GM04504 (cell line): ENCODE results near the gene SINHCAF.
"Not testable (repeated sequence)": the region's sequence is repeated elsewhere in the genome, so short reads cannot be mapped to it uniquely, and the experiment has no call there.

ENCODE experiments used
- DNase-seq: peaks from one replicate; pipeline ENCODE4 v3.0.0-alpha.2; 2012; ENCODE audit warnings: low read depth

Gene SINHCAF

DNA sequence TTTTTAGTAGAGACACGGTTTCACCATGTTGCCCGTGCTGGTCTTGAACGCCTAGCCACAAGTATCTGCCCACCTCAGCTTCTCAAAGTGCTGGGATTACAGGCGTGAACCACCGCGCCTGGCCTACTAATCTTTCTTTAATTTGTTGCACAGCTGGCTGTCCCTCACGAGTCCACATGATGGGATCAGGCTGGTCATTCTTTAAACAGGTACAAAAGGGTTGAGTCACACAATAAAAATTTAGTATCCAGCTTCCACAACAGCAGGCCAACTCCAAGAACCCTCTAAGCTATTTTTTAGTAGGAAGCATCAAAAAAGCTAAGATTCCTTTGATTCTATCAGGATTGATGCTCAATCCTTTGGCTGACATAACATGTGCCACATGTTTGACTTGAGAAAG lies 17.8 kb downstream of the SINHCAF start:
- no peak for DNase-seq

- no peak for DNase-seq
Observed at GRCh38 chr12:31306866-31307265, 19.1 kb downstream of the SINHCAF start.

GRCh38 chr12:31303466-31303865 lies 22.5 kb downstream of the SINHCAF start:
- no peak for DNase-seq

DNA sequence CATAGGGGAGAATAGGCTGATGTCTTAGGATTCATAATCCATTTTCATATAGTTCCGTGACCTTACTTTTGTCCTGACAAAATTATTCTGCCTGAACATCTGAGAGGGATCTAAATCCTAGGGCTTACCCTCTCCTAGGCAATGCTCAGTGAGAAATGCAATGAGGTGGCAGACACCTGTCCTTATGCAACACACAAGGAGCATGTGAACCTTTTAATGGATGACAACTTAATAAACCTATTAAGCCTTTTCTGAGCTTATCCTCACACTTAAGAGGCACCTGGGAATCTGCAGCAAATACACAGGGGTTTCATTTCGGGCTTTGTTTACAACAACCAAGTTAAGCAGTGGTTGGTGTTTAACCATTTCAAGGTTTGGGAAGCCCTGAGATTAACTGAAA lies 24.6 kb downstream of the SINHCAF start:
- DNase-seq: no peak

GRCh38 chr12:31300783-31301182 lies 25.2 kb downstream of the SINHCAF start:
- no peak for DNase-seq

DNA sequence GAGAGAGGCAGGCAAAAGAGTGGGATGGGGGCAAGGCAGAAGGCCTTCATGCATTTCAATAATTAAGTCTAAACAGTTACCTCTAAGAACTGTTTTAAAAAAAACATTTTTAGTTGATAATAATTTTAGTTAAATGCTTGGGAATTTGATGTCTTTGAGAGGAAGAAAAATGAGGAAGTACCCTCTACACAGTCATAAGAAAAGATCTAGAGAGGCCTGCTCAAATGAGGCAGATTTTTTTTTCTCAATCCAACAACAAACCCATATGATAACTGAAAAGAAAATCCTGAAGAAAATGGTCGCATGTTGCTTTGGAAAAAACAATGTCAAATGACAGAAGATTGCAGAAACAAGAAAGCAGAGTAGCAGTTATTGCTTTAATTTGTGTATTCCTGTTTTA lies 25.6 kb downstream of the SINHCAF start:
- no peak for DNase-seq

DNA sequence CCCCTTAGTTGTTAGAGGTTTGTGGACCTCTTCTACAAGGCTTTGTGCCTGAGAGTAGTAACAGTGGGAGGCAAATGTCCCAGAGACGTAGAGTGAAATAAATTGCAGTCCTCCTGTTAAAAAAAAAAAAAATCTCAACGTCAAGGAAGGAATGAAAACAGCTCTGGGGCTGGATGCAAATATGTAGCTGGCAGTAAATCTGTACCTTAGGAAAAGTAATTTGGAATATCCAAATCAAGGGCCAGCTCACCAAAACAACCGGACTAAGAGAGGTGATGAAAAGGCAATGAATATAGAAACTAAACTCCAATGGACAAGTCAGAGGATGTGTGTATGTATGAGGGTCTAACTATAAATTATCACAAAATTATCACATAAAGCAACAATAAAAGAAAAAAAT lies 27.0 kb downstream of the SINHCAF start:
- DNase-seq: no peak

- DNase-seq: no peak
Observed at GRCh38 chr12:31298515-31298910, 27.4 kb downstream of the SINHCAF start.

DNA sequence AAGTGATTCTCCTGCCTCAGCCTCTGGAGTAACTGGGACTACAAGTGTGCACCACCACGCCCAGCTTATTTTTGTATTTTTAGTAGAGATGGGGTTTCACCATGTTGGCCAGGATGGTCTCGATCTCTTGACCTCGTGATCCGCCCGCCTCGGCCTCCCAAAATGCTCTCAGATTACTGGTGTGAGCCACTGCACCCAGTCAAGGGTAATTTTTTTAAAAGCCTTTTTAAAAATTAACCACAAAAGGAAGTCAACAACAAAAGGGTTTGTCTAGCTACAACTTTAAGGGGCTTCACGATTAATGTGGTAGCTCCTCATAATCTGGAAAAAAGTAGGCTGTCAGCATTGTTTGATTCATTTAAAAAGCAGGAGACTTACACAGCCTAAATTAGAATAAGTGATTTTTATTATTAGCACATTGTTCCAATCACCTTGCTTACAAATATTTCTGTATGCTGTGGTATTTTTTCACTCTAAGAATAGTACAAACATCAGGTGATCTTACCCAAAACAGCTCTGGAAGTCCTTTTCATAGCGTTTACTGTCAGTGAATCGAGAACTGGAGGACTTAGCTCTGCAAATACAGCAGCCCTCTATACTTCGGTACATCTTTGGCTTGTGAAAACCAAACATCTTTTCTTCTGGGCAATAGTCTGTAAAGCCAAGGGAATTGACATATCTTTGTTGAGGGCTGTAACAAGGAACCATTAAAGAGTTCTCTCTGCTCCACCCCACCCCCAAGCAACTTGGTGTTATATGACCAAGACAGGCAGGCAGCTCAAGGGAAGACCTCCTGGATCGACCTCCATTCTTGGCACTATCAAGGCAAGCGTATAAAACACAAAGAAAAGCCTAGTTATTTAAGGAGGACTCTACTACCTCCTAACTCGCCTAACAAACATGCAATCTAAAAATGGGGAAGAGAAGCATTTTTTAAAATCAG lies 28.1 kb downstream of the SINHCAF start:
- DNase-seq: no peak

GRCh38 chr12:31289441-31289840 lies 36.5 kb downstream of the SINHCAF start:
- no peak for DNase-seq

- DNase-seq: no peak
Observed at GRCh38 chr12:31288381-31288780, 37.6 kb downstream of the SINHCAF start.

DNA sequence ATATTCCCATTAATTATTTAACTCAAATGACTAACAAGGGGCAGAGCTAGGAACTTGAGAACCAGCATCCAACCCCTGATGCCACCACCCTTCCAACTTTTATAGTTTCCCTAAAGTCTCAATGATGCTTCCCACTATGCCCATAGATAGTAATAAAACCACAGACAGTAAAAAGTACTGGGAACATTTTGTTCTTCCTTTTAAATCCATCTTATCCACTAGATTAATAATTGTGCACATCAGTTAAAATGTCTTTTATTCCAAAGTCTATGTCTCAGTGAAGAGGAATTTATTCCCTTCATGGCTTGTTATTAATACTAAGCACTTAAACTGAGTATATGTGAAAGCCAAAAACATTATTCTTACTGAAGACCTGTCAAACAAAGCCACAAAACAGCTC lies 45.8 kb downstream of the SINHCAF start:
- DNase-seq: no peak

- no peak for DNase-seq
Observed at GRCh38 chr12:31279390-31279924, 46.5 kb downstream of the SINHCAF start.

DNA sequence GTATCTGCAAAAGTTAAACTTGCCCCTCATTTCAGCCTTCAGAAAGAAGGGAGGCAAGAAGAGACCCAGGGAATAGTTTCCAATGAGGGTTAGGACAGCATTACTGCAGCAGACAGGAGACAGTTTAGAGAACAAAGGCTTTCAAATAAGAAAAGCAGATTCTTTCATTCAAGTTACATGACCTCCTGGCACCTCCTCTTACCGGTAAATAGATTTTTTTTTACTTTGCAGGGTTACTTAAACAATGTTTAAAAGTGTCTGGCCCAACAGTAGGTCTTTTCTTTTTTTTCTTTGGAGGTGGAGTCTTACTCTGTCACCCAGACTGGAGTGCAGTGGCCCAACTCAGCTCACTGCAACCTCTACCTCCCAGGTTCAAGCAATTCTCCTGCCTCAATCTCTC lies 47.1 kb downstream of the SINHCAF start:
- no peak for DNase-seq

DNA sequence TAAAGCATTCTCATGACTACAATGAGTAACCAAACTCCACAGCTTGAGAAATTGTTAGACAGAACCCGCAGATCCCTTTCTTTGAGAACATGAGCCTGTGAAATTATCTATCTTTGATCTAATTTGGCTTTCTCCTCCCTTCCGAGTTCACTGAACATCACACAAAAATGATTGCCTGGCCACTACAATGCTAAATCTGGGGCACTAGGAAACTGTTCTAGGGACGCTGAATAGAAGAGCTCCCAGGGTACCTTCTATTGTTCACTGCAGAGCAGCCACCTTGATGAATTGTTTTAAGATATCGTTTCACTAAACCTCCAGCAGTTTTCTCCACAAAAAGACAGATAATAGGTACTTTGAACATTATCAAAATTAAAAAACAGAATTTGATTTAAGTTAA lies 47.5 kb downstream of the SINHCAF start:
- no peak for DNase-seq

- no peak for DNase-seq
Observed at GRCh38 chr12:31277081-31277480, 48.9 kb downstream of the SINHCAF start.

DNA sequence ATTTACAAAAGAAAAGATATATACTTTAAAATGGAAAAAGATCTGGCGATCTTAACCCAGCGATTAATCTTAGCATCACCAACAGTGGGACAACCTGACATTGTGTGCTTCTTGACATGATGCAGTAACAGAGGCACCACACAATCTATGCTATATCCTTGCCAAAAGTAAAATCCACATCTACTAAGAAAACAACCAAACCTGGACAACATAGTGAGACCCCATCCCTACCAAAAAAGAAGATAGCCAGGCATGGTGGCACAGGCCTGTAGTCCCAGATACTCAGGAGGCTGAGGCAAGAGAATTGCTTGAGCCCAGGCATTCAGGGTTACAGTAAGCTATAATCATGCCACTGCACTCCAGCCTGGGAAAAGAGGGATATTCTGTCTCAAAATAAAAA lies 50.5 kb downstream of the SINHCAF start:
- no peak for DNase-seq

DNA sequence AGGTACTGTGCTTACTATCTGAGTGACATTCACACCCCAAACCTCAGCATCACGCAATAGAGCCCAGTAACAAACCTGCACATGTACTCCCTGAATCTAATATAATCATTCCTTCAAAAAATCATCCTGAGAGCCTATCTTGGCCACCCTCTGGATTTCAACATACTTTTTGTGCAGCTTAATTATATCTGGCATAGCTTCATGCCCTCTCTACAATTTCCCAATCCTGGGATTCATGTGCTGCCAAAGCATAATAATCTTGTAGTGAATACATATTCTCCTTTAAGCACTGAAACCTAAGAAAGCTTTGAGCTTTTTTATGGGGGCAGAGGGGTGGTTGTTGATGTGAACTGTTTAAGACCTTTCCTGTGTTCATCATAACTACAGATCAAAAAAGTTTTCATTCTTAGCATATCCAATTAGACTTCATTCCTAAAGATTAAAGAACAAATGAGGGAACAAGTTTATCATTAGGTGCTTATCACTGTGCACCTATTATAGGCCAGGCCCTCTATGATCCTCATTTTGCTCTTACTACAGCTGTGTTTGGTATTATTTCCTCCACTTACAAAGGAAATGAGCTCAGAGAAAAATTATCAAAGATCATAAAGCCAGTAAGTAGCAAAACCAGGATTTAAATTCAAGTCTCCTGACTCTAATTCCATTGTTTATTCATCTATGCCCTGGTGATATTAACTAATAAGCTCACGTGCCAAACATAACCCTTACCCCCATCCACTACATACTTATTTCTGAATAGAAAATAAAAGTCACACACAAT lies 51.2 kb downstream of the SINHCAF start:
- no peak for DNase-seq

DNA sequence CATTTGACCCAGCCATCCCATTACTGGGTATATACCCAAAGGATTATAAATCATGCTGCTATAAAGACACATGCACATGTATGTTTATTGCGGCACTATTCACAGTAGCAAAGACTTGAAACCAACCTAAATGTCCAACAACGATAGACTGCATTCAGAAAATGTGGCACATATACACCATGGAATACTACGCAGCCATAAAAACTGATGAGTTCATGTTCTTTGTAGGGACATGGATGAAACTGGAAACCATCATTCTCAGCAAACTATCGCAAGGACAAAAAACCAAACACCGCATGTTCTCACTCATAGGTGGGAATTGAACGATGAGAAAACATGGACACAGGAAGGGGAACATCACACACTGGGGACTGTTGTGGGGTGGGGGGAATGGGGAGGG lies 52.2 kb downstream of the SINHCAF start:
- not testable (repeated sequence) for DNase-seq

- DNase-seq: no peak
Observed at GRCh38 chr12:31272607-31273225, 53.2 kb downstream of the SINHCAF start.

- no peak for DNase-seq
Observed at GRCh38 chr12:31267966-31268365, 58.0 kb downstream of the SINHCAF start.

- no peak for DNase-seq
Observed at GRCh38 chr12:31265722-31266121, 60.2 kb downstream of the SINHCAF start.

DNA sequence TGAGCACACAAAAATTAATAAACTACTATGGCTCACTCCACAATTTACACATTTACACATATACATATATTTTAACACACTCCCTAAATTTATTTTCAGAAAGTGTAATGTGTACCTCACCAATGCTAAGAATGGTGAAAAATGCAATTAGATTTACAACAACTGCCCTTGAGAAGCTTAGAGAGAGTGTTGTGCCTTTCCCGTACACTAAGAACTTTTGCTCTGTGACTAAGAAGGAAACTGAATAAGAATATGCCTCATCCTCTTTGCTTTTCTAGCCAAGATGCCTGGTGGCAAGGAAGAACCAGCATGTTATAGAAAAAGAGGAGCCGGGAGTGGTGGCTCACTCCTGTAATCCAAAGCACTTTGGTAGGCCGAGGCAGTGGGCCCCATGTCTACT lies 62.3 kb downstream of the SINHCAF start:
- DNase-seq: no peak
